ENCODE results near the gene HOGA1. TPM values are rescaled to one million over a fixed set of nuclear protein-coding genes. Genes with fewer than 3 reads are reported as not detected.
A peak's percentile ranks its signal among the peaks of the same experiment; 100 is the strongest.
"Not testable (repeated sequence)": the region's sequence is repeated elsewhere in the genome, so short reads cannot be mapped to it uniquely, and the experiment has no call there.

HOGA1 gene
- total and polyA plus RNA-seq, 2 donors (not counting 1 experiment from before 2014, with no cell fraction given): 0.58 to 1.5 TPM

- H3K27me3 ChIP-seq (ENCODE audit: control insufficient read depth, insufficient read depth, low read length): no peaks in the 10 kb centered on the region
- peak within 1 kb of the TSS; percentile 69 to 99 (median 90) for H3K4me3 ChIP-seq (replicated peaks in 1 of 4; ENCODE audit: control extremely low read depth in 1 of 4, insufficient read depth in 1 of 4, low read depth in 3 of 4, low read length in 4 of 4)
Measured at GRCh38 chr10:97640174-97640867, 56.1 kb downstream of the HOGA1 start, which contains the start of gene PI4K2A. Gene PI4K2A, plus strand, starts transcription at chr10:97640671. Its CDS starts 72 bp downstream, at chr10:97640743.

DNA sequence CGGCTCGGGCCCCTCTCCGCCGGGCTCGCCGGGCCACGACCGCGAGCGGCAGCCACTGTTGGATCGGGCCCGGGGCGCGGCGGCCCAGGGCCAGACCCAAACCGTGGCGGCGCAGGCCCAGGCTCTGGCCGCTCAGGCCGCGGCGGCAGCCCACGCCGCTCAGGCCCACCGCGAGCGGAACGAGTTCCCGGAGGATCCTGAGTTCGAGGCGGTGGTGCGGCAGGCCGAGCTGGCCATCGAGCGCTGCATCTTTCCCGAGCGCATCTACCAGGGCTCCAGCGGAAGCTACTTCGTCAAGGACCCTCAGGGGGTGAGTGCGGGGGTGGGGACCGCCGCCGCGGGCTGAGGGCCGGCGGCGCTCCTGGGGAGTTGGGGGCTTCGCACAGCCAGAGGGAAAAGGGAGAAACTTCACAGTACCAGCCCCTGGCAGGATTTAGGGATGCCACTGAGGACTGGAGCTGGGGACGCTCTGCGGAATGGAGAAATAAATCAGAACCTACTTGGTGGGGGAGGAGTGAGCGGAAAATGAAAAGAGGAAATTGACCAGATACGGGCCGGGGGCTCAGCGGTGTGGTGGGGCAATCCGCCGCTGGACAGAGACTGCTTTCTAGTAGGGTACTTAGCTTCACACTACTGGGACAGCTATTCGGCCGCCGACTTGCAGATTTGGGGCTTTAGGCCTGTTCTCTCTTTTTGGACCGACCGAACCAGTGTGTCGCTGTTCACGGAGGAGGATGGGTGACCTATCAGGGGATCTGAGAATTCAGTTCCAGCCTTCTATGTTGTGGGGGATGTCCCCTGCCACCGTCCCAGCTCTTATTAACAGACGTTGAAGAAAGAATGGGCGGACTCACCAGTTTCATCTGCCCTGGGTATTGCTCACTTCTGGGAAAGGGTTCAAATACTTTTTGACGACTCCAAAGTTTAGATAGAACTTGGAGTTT is 57.0 kb downstream of the HOGA1 start:
- no peaks in the 10 kb centered on the region for H4K20me1 ChIP-seq (ENCODE audit: control insufficient read depth, extremely low read depth, insufficient read depth, low read length)
- H3K4me1 ChIP-seq (ENCODE audit: control insufficient read depth, extremely low read depth, insufficient read depth, low read length): peaks cover 2% of the 10 kb centered on the region
- TF ChIP-seq EZH2 (IDR thresholded peaks at IDR 0.05; ENCODE audit: low read length, missing control alignments): no peak
- TF ChIP-seq, protein P1, sequence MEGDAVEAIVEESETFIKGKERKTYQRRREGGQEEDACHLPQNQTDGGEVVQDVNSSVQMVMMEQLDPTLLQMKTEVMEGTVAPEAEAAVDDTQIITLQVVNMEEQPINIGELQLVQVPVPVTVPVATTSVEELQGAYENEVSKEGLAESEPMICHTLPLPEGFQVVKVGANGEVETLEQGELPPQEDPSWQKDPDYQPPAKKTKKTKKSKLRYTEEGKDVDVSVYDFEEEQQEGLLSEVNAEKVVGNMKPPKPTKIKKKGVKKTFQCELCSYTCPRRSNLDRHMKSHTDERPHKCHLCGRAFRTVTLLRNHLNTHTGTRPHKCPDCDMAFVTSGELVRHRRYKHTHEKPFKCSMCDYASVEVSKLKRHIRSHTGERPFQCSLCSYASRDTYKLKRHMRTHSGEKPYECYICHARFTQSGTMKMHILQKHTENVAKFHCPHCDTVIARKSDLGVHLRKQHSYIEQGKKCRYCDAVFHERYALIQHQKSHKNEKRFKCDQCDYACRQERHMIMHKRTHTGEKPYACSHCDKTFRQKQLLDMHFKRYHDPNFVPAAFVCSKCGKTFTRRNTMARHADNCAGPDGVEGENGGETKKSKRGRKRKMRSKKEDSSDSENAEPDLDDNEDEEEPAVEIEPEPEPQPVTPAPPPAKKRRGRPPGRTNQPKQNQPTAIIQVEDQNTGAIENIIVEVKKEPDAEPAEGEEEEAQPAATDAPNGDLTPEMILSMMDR (conservative IDR thresholded peaks at IDR 0.05 in 1 of 2, IDR thresholded peaks at IDR 0.05 in 1 of 2; ENCODE audit: low read depth in 1 of 2, low read length in 2 of 2): no peak
- peak overlapping the region; percentile 51 for H2AFZ ChIP-seq (ENCODE audit: low read length)
- H3K79me2 ChIP-seq (ENCODE audit: control insufficient read depth, insufficient read depth, low read length): peaks cover 44% of the 10 kb centered on the region
- H3K27me3 ChIP-seq (ENCODE audit: control insufficient read depth, insufficient read depth, low read length): no peaks in the 10 kb centered on the region
- H3K36me3 ChIP-seq (ENCODE audit: control insufficient read depth, insufficient read depth, low read length): peaks cover 3% of the 10 kb centered on the region
- no peaks in the 10 kb centered on the region for H3K9me3 ChIP-seq (ENCODE audit: control insufficient read depth, insufficient read depth, low read depth, low read length)
- H3K27ac ChIP-seq (ENCODE audit: insufficient read depth, low read length): peak overlapping the region; percentile 95
- peak overlapping the region; percentile 94 for H3K9ac ChIP-seq (ENCODE audit: insufficient read depth, low read length)
- H3K4me2 ChIP-seq (ENCODE audit: extremely low read depth, insufficient read depth, low read length): peak overlapping the region; percentile 85
- H3K4me3 ChIP-seq (replicated peaks in 1 of 4; ENCODE audit: control extremely low read depth in 1 of 4, insufficient read depth in 1 of 4, low read depth in 3 of 4, low read length in 4 of 4): peak overlapping the region; percentile 69 to 99 (median 90)
- peak; percentile 53 to 75 for DNase-seq (ENCODE audit: low read depth in 2 of 2)

More at GRCh38 chr10:97640174-97640867, 56.1 kb downstream of the HOGA1 start, which contains the start of gene PI4K2A:
- Histone ChIP-seq H3K27ac (ENCODE audit: insufficient read depth, low read length) (peak within 1 kb of the TSS; percentile 95), H3K79me2 (ENCODE audit: control insufficient read depth, insufficient read depth, low read length) (peaks cover 39% of the 10 kb centered on the region), H2AFZ (ENCODE audit: low read length) (peak within 1 kb of the TSS; percentile 82), H3K36me3 (ENCODE audit: control insufficient read depth, insufficient read depth, low read length) (peaks cover 3% of the 10 kb centered on the region), H3K9me3 (ENCODE audit: control insufficient read depth, insufficient read depth, low read depth, low read length) (no peaks in the 10 kb centered on the region), H3K9ac (ENCODE audit: insufficient read depth, low read length) (peak within 1 kb of the TSS; percentile 94), H3K4me2 (ENCODE audit: extremely low read depth, insufficient read depth, low read length) (peak within 1 kb of the TSS; percentile 85), H3K4me1 (ENCODE audit: control insufficient read depth, extremely low read depth, insufficient read depth, low read length) (peaks cover 2% of the 10 kb centered on the region), H4K20me1 (ENCODE audit: control insufficient read depth, extremely low read depth, insufficient read depth, low read length) (no peaks in the 10 kb centered on the region)
- no peak for TF ChIP-seq EZH2 (IDR thresholded peaks at IDR 0.05; ENCODE audit: low read length, missing control alignments)
- TF ChIP-seq, protein P1 (conservative IDR thresholded peaks at IDR 0.05 in 1 of 2, IDR thresholded peaks at IDR 0.05 in 1 of 2; ENCODE audit: low read depth in 1 of 2, low read length in 2 of 2): no peak
- DNase-seq (ENCODE audit: low read depth in 2 of 2): peak; percentile 98 to 99

- H3K27me3 ChIP-seq (ENCODE audit: control insufficient read depth, insufficient read depth, low read length); DNase-seq (ENCODE audit: low read depth in 2 of 2); H3K27ac ChIP-seq (ENCODE audit: insufficient read depth, low read length); H4K20me1 ChIP-seq (ENCODE audit: control insufficient read depth, extremely low read depth, insufficient read depth, low read length); H3K4me1 ChIP-seq (ENCODE audit: control insufficient read depth, extremely low read depth, insufficient read depth, low read length); H3K36me3 ChIP-seq (ENCODE audit: control insufficient read depth, insufficient read depth, low read length); H3K9me3 ChIP-seq (ENCODE audit: control insufficient read depth, insufficient read depth, low read depth, low read length); H3K9ac ChIP-seq (ENCODE audit: insufficient read depth, low read length); H2AFZ ChIP-seq (ENCODE audit: low read length): not testable (repeated sequence)
- H3K4me3 ChIP-seq (replicated peaks in 1 of 4; ENCODE audit: control extremely low read depth in 1 of 4, insufficient read depth in 1 of 4, low read depth in 3 of 4, low read length in 4 of 4): peak overlapping the region in 3 of 4 experiments; percentile 85 to 99 (median 96)
- peak overlapping the region; percentile 85 for H3K4me2 ChIP-seq (ENCODE audit: extremely low read depth, insufficient read depth, low read length)
- peaks cover 48% of the 10 kb centered on the region for H3K79me2 ChIP-seq (ENCODE audit: control insufficient read depth, insufficient read depth, low read length)
Measured at GRCh38 chr10:97642471-97643159, 58.4 kb downstream of the HOGA1 start.
